Endothelial cell of umbilical vein (primary cell): ENCODE data around the gene SEPTIN14. TPM values are rescaled to one million over a fixed set of nuclear protein-coding genes. Genes with fewer than 3 reads are reported as not detected.
"Not testable (repeated sequence)": the region's sequence is repeated elsewhere in the genome, so short reads cannot be mapped to it uniquely, and the experiment has no call there.

Experiments
- BruUV-seq: library from RNA; stranded (reverse); fragments of 400-500 nt; replicated peaks from 2 replicates; lab custom pipeline; 2021; lab: Mats Ljungman, UMichigan
- CTCF ChIA-PET: fragments of 300-600, 350-600 bp; sonication (Branson Sonifier 250); formaldehyde crosslinking; loops from one replicate; lab custom pipeline; 2021; ENCODE audit warnings: antibody characterized with exemption, inconsistent platforms; lab: Charles Lee
- POLR2A ChIA-PET: fragments of 300-600, 350-600 bp; sonication (Branson Sonifier 250); formaldehyde crosslinking; loops from one replicate; lab custom pipeline; 2021; ENCODE audit warnings: antibody characterized with exemption, inconsistent platforms; lab: Charles Lee
- DNase-seq: peaks from one replicate; pipeline ENCODE4 v3.0.0-alpha.2; 2011; ENCODE audit warnings: low read depth, low spot score
- FAIRE-seq: peaks from 2 replicates; lab custom pipeline; 2011; peaks lifted over from hg19 to GRCh38; lab: Jason Lieb, UNC
- H2AFZ ChIP-seq: 2 replicates; pipeline ENCODE4 v1.6.0; 2012; ENCODE audit warnings: low read depth, low read length, control low read depth, inconsistent platforms
- H3K27ac ChIP-seq: 2 replicates; pipeline ENCODE4 v1.5.1; 2011; ENCODE audit warnings: low read depth, mild to moderate bottlenecking, control low read depth, low read length, moderate library complexity; ENCODE audit not compliant: insufficient read depth
- H3K27me3 ChIP-seq, 2 experiments: 2 replicates each; pipeline versions ENCODE4 v1.6.0 to v1.6.1; 2011; ENCODE audit warnings: low read length in 2 of 2, mixed read lengths in 1 of 2; ENCODE audit not compliant: control insufficient read depth in 2 of 2, insufficient read depth in 2 of 2
- H3K36me3 ChIP-seq, 2 experiments: 2 replicates in 1 of 2; 3 replicates in 1 of 2; pipeline ENCODE4 v1.5.1; 2011; ENCODE audit warnings: low read length in 2 of 2, mild to moderate bottlenecking in 1 of 2, moderate library complexity in 1 of 2; ENCODE audit not compliant: control insufficient read depth in 2 of 2, insufficient read depth in 2 of 2; ENCODE audit errors: extremely low read depth in 1 of 2
- H3K4me1 ChIP-seq: 3 replicates; pipeline ENCODE4 v1.5.1; 2011; ENCODE audit warnings: mild to moderate bottlenecking, low read length; ENCODE audit not compliant: control insufficient read depth, insufficient read depth; ENCODE audit errors: extremely low read depth
- H3K4me2 ChIP-seq: 2 replicates; pipeline ENCODE4 v1.6.1; 2011; ENCODE audit warnings: low read length, control low read depth, mixed read lengths; ENCODE audit not compliant: insufficient read depth
- H3K4me3 ChIP-seq, 3 experiments: fragments of 200-600 bp in 1 of 3; sonication (generic), shearing (Covaris generic) in 1 of 3; replicated peaks in 1 of 3; 2 replicates each; pipeline ENCODE4 v1.5.1; 2011 to 2016; ENCODE audit warnings: control low read depth in 3 of 3, low read length in 3 of 3, mild to moderate bottlenecking in 2 of 3, inconsistent platforms in 1 of 3, low read depth in 1 of 3, moderate library complexity in 1 of 3; ENCODE audit not compliant: insufficient read depth in 1 of 3
- H3K79me2 ChIP-seq: 2 replicates; pipeline ENCODE4 v1.6.0; 2012; ENCODE audit warnings: low read length, inconsistent platforms; ENCODE audit not compliant: control insufficient read depth, insufficient read depth
- H3K9ac ChIP-seq: replicated peaks from 2 replicates; pipeline ENCODE3; 2011; ENCODE audit warnings: low read length, control low read depth; ENCODE audit not compliant: insufficient read depth; ENCODE audit errors: extremely low read depth
- H3K9me1 ChIP-seq: replicated peaks from 3 replicates; pipeline ENCODE4 v1.6.0; 2011; ENCODE audit warnings: mild to moderate bottlenecking, low read length; ENCODE audit not compliant: control insufficient read depth, insufficient read depth; ENCODE audit errors: extremely low read depth
- H3K9me3 ChIP-seq: replicated peaks from 2 replicates; pipeline ENCODE4 v1.5.1; 2012; ENCODE audit warnings: low read length, inconsistent platforms; ENCODE audit not compliant: control insufficient read depth, insufficient read depth
- H4K20me1 ChIP-seq: replicated peaks from 2 replicates; pipeline ENCODE3; 2011; ENCODE audit warnings: mild to moderate bottlenecking, low read length; ENCODE audit not compliant: control insufficient read depth, insufficient read depth; ENCODE audit errors: extremely low read depth
- JUN ChIP-seq: IDR thresholded peaks from 2 replicates; pipeline ENCODE4 v1.6.1; 2011; ENCODE audit warnings: borderline replicate concordance, low read depth; ENCODE audit not compliant: insufficient read length, insufficient read depth
- POLR2AphosphoS5 ChIP-seq: IDR thresholded peaks from 2 replicates; pipeline ENCODE4 v1.6.1; 2012; ENCODE audit warnings: low read depth, mild to moderate bottlenecking, control low read depth, low read length, moderate library complexity; ENCODE audit not compliant: insufficient read depth
- dilution Hi-C: fragments of 300-500 bp; cut with MboI; formaldehyde crosslinking; loops from one replicate; pipeline ENCODE4 v1.15.0; 2019; ENCODE audit warnings: low sequenced_read_pairs; ENCODE audit not compliant: extremely low pct_ligation_motif_present
- intact Hi-C: fragments of 100-400 bp; cut with micrococcal nuclease; formaldehyde crosslinking; loops from one replicate; pipeline ENCODE4 v1.10.0; 2022
- polyA plus RNA-seq, 4 experiments: library from polyadenylated mRNA; depleted of rRNA in 3 of 4; stranded (reverse) in 3 of 4; unstranded in 1 of 4; fragments of >200 nt; gene quantifications; 2 replicates each; pipeline versions ENCODE4 v1.2.1 to v1.2.3, GENCODE V29; 2011 to 2012; ENCODE audit warnings: missing spikeins in 1 of 4
- total RNA-seq: library from RNA; stranded (reverse); gene quantifications from 2 replicates; pipeline ENCODE4 v1.2.3, GENCODE V29; 2021
- TF ChIP-seq, protein P1 (sequence below): IDR thresholded peaks from 2 replicates; pipeline ENCODE4 v1.6.1; 2011; ENCODE audit not compliant: insufficient read depth, insufficient read length

The SEPTIN14 gene
- total and polyA plus RNA-seq, 2 donors (not counting 3 experiments of a cell fraction or from before 2014, with no cell fraction given): not detected

DNA sequence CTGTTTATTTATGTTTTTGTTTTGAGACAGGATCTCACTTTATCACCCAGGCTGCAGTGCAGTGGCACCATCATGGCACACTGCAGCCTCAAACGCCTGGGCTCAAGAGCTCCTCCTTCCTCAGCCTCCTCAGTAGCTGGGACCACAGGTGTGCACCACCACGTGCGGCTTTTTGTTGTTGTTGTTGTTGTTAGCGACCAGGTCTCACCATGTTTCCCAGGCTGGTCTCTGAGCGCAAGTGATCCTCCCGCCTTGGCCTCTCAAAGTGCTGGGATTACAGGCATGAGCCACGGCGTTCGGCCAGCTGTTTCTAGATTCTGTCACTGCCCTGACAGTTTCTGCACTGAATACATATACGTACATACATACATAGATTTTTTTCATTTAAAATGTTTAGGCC is 25.8 kb upstream of the SEPTIN14 start:
- H3K79me2 ChIP-seq, dilution Hi-C loops, H3K4me1 ChIP-seq, H3K9me3 ChIP-seq, CTCF ChIA-PET, H4K20me1 ChIP-seq, POLR2A ChIA-PET, FAIRE-seq, DNase-seq, H3K9me1 ChIP-seq, H3K27ac ChIP-seq, H3K27me3 ChIP-seq, H3K36me3 ChIP-seq: not testable (repeated sequence)
- peak overlapping the region; percentile 67 for H3K4me2 ChIP-seq
- H2AFZ ChIP-seq: peak overlapping the region; percentile 86
- BruUV-seq: TSS peak; percentile 50
- intact Hi-C loops: loop anchor here (5.0 kb wide), 1 partner anchor 184 kb away; no protein-coding TSS in a partner anchor
- peak overlapping the region in 2 of 3 experiments; percentile 59 to 94 for H3K4me3 ChIP-seq
- H3K9ac ChIP-seq: peak overlapping the region; percentile 90

DNA sequence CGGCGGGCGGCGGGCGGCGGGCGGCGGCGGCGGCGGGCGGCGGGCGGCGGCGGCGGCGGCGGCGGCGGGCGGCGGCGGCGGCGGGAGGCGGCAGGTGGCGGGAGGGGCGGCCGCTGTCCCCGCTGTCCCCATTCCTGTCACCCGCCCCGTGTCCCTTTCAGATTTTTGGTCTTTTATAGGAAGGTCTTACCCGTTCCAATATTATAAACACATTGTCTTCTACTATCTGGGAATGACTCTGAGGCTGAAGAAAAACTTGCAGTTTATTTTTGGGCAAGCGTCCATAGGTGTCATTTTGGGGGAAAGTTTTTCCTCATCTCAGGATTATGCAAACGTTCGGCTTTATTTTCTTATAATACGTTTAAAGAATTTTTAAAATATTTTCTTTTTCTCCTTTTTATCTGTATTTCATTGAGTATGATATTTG is 25.3 kb upstream of the SEPTIN14 start:
- no peaks in the 10 kb centered on the region for H4K20me1 ChIP-seq
- H3K9me1 ChIP-seq: no peaks in the 10 kb centered on the region
- intact Hi-C loops (loop anchor here (1.0 to 5.0 kb wide), 4 partner anchors 63 to 521 kb away; partner anchors contain the start of gene MRPS17), dilution Hi-C loops (no loop called here)
- peak overlapping the region; percentile 60 for H3K27ac ChIP-seq
- peak overlapping the region; percentile 90 for H3K9ac ChIP-seq
- ChIA-PET CTCF (no interaction called here), POLR2A (no interaction called here)
- H3K27me3 ChIP-seq: no peaks in the 10 kb centered on the region
- no peak for TF ChIP-seq POLR2AphosphoS5
- no peak for TF ChIP-seq JUN
- TF ChIP-seq, protein P1, sequence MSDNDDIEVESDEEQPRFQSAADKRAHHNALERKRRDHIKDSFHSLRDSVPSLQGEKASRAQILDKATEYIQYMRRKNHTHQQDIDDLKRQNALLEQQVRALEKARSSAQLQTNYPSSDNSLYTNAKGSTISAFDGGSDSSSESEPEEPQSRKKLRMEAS: no peak
- H3K4me1 ChIP-seq: peaks cover 2% of the 10 kb centered on the region
- no peaks in the 10 kb centered on the region for H3K36me3 ChIP-seq
- FAIRE-seq (no peak), DNase-seq (no peak)
- no peaks in the 10 kb centered on the region for H3K9me3 ChIP-seq
- peak overlapping the region; percentile 59 to 94 (median 90) for H3K4me3 ChIP-seq
- peak overlapping the region; percentile 67 for H3K4me2 ChIP-seq
- H3K79me2 ChIP-seq: no peaks in the 10 kb centered on the region
- H2AFZ ChIP-seq: peak overlapping the region; percentile 86
- BruUV-seq: no TSS peak
